SU-DHL-6 (cell line): ENCODE measurements around the gene USP7.

Source experiments
- H2AFZ ChIP-seq: fragments of 200-600 bp; sonication (generic); 2 replicates; pipeline ENCODE4 v1.6.1; 2014; ENCODE audit warnings: low read depth, mild to moderate bottlenecking, moderate library complexity, mixed read lengths, antibody characterized with exemption, low read length; ENCODE audit not compliant: severe bottlenecking
- H3F3A ChIP-seq: fragments of 200-600 bp; shearing (Covaris generic); 2 replicates; pipeline ENCODE4 v1.6.0; 2016; ENCODE audit warnings: antibody characterized with exemption, mild to moderate bottlenecking; ENCODE audit not compliant: insufficient read depth
- H3K27ac ChIP-seq: fragments of 200-600 bp; sonication (generic); 2 replicates; pipeline ENCODE4 v1.5.1; 2016; ENCODE audit warnings: low read depth, mild to moderate bottlenecking, low read length, moderate library complexity, mixed read lengths
- H3K27me3 ChIP-seq: fragments of 200-600 bp; sonication (generic), shearing (Covaris generic); 2 replicates; pipeline ENCODE4 v1.6.0; 2014; ENCODE audit warnings: mild to moderate bottlenecking, low read length
- H3K36me3 ChIP-seq: fragments of 200-600 bp; sonication (generic); 2 replicates; pipeline ENCODE4 v1.6.1; 2014; ENCODE audit warnings: mild to moderate bottlenecking, low read length, mixed read lengths
- H3K4me2 ChIP-seq: fragments of 300-600, 200-600 bp; shearing (Covaris generic), sonication (generic); 2 replicates; pipeline ENCODE4 v1.6.0; 2014; ENCODE audit warnings: low read length, low read depth, mild to moderate bottlenecking; ENCODE audit not compliant: poor library complexity, severe bottlenecking
- H3K4me3 ChIP-seq: fragments of 200-600 bp; sonication (generic); 2 replicates; pipeline ENCODE4 v1.5.1; 2014; ENCODE audit warnings: antibody characterized with exemption, low read length, mild to moderate bottlenecking, mixed read lengths; ENCODE audit not compliant: insufficient read depth, poor library complexity, severe bottlenecking
- H3K79me2 ChIP-seq: fragments of 200-600 bp; sonication (generic); 2 replicates; pipeline ENCODE4 v1.6.1; 2014; ENCODE audit warnings: mild to moderate bottlenecking, low read length, moderate library complexity; ENCODE audit not compliant: insufficient read depth
- H3K9ac ChIP-seq: fragments of 200-600 bp; sonication (generic); 2 replicates; pipeline ENCODE4 v1.7.0; 2014; ENCODE audit warnings: mild to moderate bottlenecking, low read length
- H3K9me2 ChIP-seq: fragments of 200-600 bp; sonication (generic); replicated peaks from 2 replicates; pipeline ENCODE4 v1.6.1; 2014; ENCODE audit warnings: low read length; ENCODE audit not compliant: insufficient read depth
- H3K9me3 ChIP-seq: fragments of 200-600 bp; sonication (generic); 2 replicates; pipeline ENCODE4 v1.6.1; 2014; ENCODE audit warnings: low read length, mixed read lengths; ENCODE audit not compliant: insufficient read depth
- H4K20me1 ChIP-seq: fragments of 200-600 bp; sonication (generic); 2 replicates; pipeline ENCODE4 v1.6.1; 2014; ENCODE audit warnings: low read depth, mild to moderate bottlenecking, antibody characterized with exemption, low read length, moderate library complexity, mixed read lengths
- CTCF ChIP-seq: fragments of 200-600 bp; sonication (generic); IDR thresholded peaks from one replicate; pipeline ENCODE4 v1.5.1; 2017; ENCODE audit warnings: antibody characterized with exemption, mild to moderate bottlenecking, low read length, moderate library complexity; ENCODE audit not compliant: insufficient read depth, poor library complexity, severe bottlenecking
- EZH2phosphoT487 ChIP-seq: fragments of 200-600 bp; sonication (generic), shearing (Covaris generic); conservative IDR thresholded peaks from 2 replicates; pipeline ENCODE4 v1.6.1; 2018; ENCODE audit warnings: mild to moderate bottlenecking, antibody characterized with exemption, low read length, moderate library complexity, mixed read lengths

The USP7 gene

GRCh38 chr16:8929086-8929748 is 34.5 kb downstream of the USP7 start:
- Histone ChIP-seq H3F3A (0 out of 2 replicates have a peak, but pooled peaks cover 5% of the 10 kb centered on the region), H3K9ac (no peak overlapping the region), H4K20me1 (peaks cover 50% of the 10 kb centered on the region), H3K27ac (no peak overlapping the region), H3K36me3 (peaks cover 18% of the 10 kb centered on the region), H3K27me3 (no peaks in the 10 kb centered on the region), H2AFZ (no peak overlapping the region), H3K9me2 (no peaks in the 10 kb centered on the region), H3K9me3 (no peaks in the 10 kb centered on the region), H3K4me2 (no peak overlapping the region), H3K4me3 (no peak overlapping the region), H3K79me2 (peaks cover 98% of the 10 kb centered on the region)
- TF ChIP-seq CTCF: no peak
- no peak for TF ChIP-seq EZH2phosphoT487

- Histone ChIP-seq H3K4me2 (no peak overlapping the region), H4K20me1 (peaks cover 47% of the 10 kb centered on the region)
Observed at GRCh38 chr16:8928467-8928957, 35.2 kb downstream of the USP7 start.

GRCh38 chr16:8926827-8927226 is 36.9 kb downstream of the USP7 start:
- Histone ChIP-seq H3K9me2 (no peaks in the 10 kb centered on the region), H4K20me1 (peaks cover 32% of the 10 kb centered on the region), H3K27ac (no peak overlapping the region), H2AFZ (no peak overlapping the region), H3K79me2 (peaks cover 90% of the 10 kb centered on the region), H3F3A (0 out of 2 replicates have a peak, but pooled peaks cover 5% of the 10 kb centered on the region), H3K4me2 (no peak overlapping the region), H3K27me3 (no peaks in the 10 kb centered on the region), H3K4me3 (no peak overlapping the region), H3K9ac (no peak overlapping the region), H3K36me3 (peaks cover 34% of the 10 kb centered on the region), H3K9me3 (no peaks in the 10 kb centered on the region)
- TF ChIP-seq EZH2phosphoT487 (no peak), CTCF (no peak)

More at GRCh38 chr16:8928467-8928957, 35.2 kb downstream of the USP7 start:
- H3K79me2 ChIP-seq: peaks cover 98% of the 10 kb centered on the region
- TF ChIP-seq EZH2phosphoT487: no peak
- TF ChIP-seq CTCF: no peak
- H2AFZ ChIP-seq: no peak overlapping the region
- no peak overlapping the region for H3K27ac ChIP-seq
- no peak overlapping the region for H3K9ac ChIP-seq
- no peaks in the 10 kb centered on the region for H3K9me3 ChIP-seq
- no peaks in the 10 kb centered on the region for H3K27me3 ChIP-seq
- peaks cover 21% of the 10 kb centered on the region for H3K36me3 ChIP-seq
- H3K4me3 ChIP-seq: no peak overlapping the region
- H3F3A ChIP-seq: 0 out of 2 replicates have a peak, but pooled peaks cover 5% of the 10 kb centered on the region
- H3K9me2 ChIP-seq: no peaks in the 10 kb centered on the region
